Activated naive CD8-positive, alpha-beta T cell treated with anti-CD3 and anti-CD28 coated beads, Interleukin-2, amount 10 ng/mL, durations not matched to agents 7 days and 5 days (primary cell): Measurements from ENCODE around the gene CCSER1. TPM values are rescaled to one million over a fixed set of nuclear protein-coding genes. Genes with fewer than 3 reads are reported as not detected.
"Not testable (repeated sequence)": the region's sequence is repeated elsewhere in the genome, so short reads cannot be mapped to it uniquely, and the experiment has no call there.

Experiments used
- ATAC-seq: fragments of 150-1000 bp; cut with Tn5 transposase; one replicate; pipeline ENCODE4 v1.10.0; 2021; ENCODE audit warnings: low read depth, moderate library complexity
- POLR2A ChIA-PET: fragments of 350-600 bp; sonication (Branson Sonifier 250); formaldehyde crosslinking; loops from one replicate; lab custom pipeline; 2021; ENCODE audit warnings: antibody characterized with exemption; lab: Charles Lee
- DNase-seq: peaks from one replicate; pipeline ENCODE4 v3.0.0; 2021
- H3K27ac Mint-ChIP-seq: one replicate; pipeline ENCODE4 v1.8.0; 2022; ENCODE audit warnings: mild to moderate bottlenecking, mixed read lengths
- H3K27me3 Mint-ChIP-seq: one replicate; pipeline ENCODE4 v1.8.0; 2022; ENCODE audit warnings: mild to moderate bottlenecking, moderate library complexity, mixed read lengths
- H3K36me3 Mint-ChIP-seq: one replicate; pipeline ENCODE4 v1.8.0; 2021; ENCODE audit warnings: mild to moderate bottlenecking, mixed read lengths
- H3K4me1 Mint-ChIP-seq: one replicate; pipeline ENCODE4 v1.8.0; 2021; ENCODE audit warnings: mixed read lengths
- H3K4me3 Mint-ChIP-seq: one replicate; pipeline ENCODE4 v1.8.0; 2022; ENCODE audit warnings: mild to moderate bottlenecking, moderate library complexity, mixed read lengths
- H3K9me3 Mint-ChIP-seq: one replicate; pipeline ENCODE4 v1.8.0; 2021; ENCODE audit warnings: mixed read lengths
- total RNA-seq, 2 experiments: library from RNA; stranded (reverse); gene quantifications; one replicate each; pipeline ENCODE4 v1.2.3, GENCODE V29; 2021

CCSER1 gene
- total RNA-seq, 2 experiments from 2014 or later, result 0.64 TPM; not detected in 1

GRCh38 chr4:91325495-91325894 lies 1198.3 kb downstream of the CCSER1 start:
- Mint-ChIP-seq H3K9me3 (peaks cover 4% of the 10 kb centered on the region), H3K4me1 (no peaks in the 10 kb centered on the region), H3K4me3 (no peak overlapping the region), H3K27ac (no peak overlapping the region), H3K27me3 (no peaks in the 10 kb centered on the region), H3K36me3 (no peaks in the 10 kb centered on the region)
- ATAC-seq (no peak), DNase-seq (no peak)
- POLR2A ChIA-PET, result no interaction called here

GRCh38 chr4:91326167-91326566 lies 1199.0 kb downstream of the CCSER1 start:
- H3K27me3 Mint-ChIP-seq, H3K9me3 Mint-ChIP-seq, DNase-seq, H3K4me1 Mint-ChIP-seq, H3K36me3 Mint-ChIP-seq, H3K4me3 Mint-ChIP-seq, ATAC-seq, H3K27ac Mint-ChIP-seq, POLR2A ChIA-PET: not testable (repeated sequence)

DNA sequence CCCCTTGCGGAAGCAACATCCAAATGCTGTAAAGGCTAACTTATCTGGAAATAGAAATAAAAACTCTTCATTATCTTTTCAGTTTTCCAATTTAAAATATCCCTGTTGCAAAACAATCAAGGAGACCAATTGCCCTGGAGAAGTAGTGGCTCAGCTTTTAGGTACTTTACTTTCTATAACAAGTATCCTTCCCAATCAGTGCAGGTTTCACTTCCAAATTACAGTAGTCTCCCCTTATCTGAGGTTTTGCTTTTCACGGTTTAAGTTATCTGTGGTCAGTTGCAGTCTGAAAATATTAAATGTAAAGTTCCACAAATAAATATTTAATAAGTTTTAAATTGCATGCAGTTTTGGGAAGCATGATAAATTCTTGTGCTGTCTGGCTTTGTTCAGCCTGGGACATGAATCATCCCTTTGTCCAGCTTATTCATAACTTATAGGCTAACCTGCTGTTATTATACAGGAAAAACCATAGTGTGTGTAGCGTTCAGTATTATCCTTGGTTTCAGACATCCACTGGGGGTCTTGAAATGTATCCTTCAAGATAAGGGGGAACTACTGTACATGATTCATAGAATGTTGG lies 1203.5 kb downstream of the CCSER1 start:
- no peak overlapping the region for H3K27ac Mint-ChIP-seq
- ATAC-seq, result no peak
- POLR2A ChIA-PET, result no interaction called here
- no peak for DNase-seq
- H3K4me1 Mint-ChIP-seq, result no peaks in the 10 kb centered on the region
- peaks cover 2% of the 10 kb centered on the region for H3K9me3 Mint-ChIP-seq
- H3K27me3 Mint-ChIP-seq, result no peaks in the 10 kb centered on the region
- no peak overlapping the region for H3K4me3 Mint-ChIP-seq
- no peaks in the 10 kb centered on the region for H3K36me3 Mint-ChIP-seq

GRCh38 chr4:91340822-91341221 lies 1213.6 kb downstream of the CCSER1 start:
- Mint-ChIP-seq H3K4me3 (no peak overlapping the region), H3K27ac (no peak overlapping the region), H3K36me3 (no peaks in the 10 kb centered on the region), H3K9me3 (peaks cover 2% of the 10 kb centered on the region), H3K27me3 (no peaks in the 10 kb centered on the region), H3K4me1 (no peaks in the 10 kb centered on the region)
- no peak for DNase-seq
- POLR2A ChIA-PET, result no interaction called here
- ATAC-seq, result no peak

DNA sequence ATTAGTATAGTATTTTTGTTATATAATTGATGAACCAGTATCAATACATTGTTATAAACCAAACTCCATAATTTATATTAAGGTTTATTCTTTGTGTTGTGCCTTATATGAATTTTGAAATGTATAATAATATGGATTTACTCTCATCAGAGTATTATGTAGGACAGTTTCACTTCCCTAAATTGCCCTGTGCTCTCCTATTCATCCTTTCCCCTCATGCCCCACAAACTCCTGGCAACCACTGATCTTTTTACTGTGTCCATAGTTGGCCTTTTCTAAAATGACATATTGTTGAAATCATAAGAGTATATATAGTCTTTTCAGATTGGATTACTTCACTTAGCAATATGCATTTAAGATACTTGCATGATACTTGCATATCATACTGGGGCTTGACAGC lies 1218.4 kb downstream of the CCSER1 start:
- no peaks in the 10 kb centered on the region for H3K36me3 Mint-ChIP-seq
- POLR2A ChIA-PET, result no interaction called here
- no peaks in the 10 kb centered on the region for H3K4me1 Mint-ChIP-seq
- ATAC-seq (no peak), DNase-seq (no peak)
- H3K9me3 Mint-ChIP-seq, result peaks cover 5% of the 10 kb centered on the region
- H3K27me3 Mint-ChIP-seq, result no peaks in the 10 kb centered on the region
- no peak overlapping the region for H3K27ac Mint-ChIP-seq
- H3K4me3 Mint-ChIP-seq, result no peak overlapping the region

GRCh38 chr4:91356496-91356895 lies 1229.3 kb downstream of the CCSER1 start:
- ATAC-seq, POLR2A ChIA-PET, H3K4me1 Mint-ChIP-seq, H3K27ac Mint-ChIP-seq, H3K9me3 Mint-ChIP-seq, H3K36me3 Mint-ChIP-seq, DNase-seq, H3K4me3 Mint-ChIP-seq, H3K27me3 Mint-ChIP-seq: not testable (repeated sequence)

DNA sequence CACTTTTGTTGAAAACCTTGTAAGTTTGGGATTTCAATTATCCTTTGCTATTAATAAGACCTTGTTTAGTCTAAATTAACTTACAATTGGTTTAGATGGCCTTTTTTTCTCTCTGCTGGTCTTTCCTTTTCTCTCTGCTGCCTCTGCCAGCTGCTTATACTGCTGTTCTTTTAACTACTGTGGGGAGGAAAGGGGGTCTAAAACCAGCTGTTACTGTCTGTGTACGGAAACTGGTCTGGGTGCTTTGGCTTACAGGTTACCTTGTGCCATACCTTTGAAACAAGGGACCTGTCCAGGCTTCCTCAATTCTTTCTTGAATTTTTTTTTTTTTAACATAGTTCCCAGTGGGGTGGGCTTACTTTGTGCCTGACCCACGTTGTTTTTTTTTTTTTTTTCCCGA lies 1230.8 kb downstream of the CCSER1 start:
- DNase-seq, H3K9me3 Mint-ChIP-seq, H3K36me3 Mint-ChIP-seq, H3K4me1 Mint-ChIP-seq, POLR2A ChIA-PET, ATAC-seq, H3K4me3 Mint-ChIP-seq, H3K27me3 Mint-ChIP-seq, H3K27ac Mint-ChIP-seq: not testable (repeated sequence)

DNA sequence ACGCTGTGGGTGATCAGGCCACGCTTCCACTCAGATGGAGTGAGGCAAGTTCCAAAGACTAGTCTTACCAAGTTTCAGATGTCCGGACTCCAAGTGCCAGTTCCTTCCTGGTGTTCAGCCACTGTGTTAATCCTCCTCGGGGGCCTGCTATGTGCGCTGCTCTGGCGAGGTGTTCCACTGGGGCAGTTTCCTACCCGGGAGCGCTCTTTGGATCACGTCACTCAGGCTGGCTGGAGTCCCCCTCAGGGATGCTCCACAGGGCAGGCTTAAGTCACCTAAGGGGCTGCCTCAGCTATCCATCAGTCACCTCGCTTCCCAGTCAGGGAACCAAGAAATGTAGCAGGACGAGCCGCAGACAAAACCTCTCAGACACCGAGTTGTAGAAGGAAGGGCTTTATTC lies 1231.4 kb downstream of the CCSER1 start:
- H3K36me3 Mint-ChIP-seq, H3K4me3 Mint-ChIP-seq, POLR2A ChIA-PET, H3K27ac Mint-ChIP-seq, H3K27me3 Mint-ChIP-seq, H3K9me3 Mint-ChIP-seq, DNase-seq, H3K4me1 Mint-ChIP-seq, ATAC-seq: not testable (repeated sequence)

GRCh38 chr4:91359041-91360031 lies 1232.1 kb downstream of the CCSER1 start:
- no peak for ATAC-seq
- no peaks in the 10 kb centered on the region for H3K4me1 Mint-ChIP-seq

GRCh38 chr4:91362125-91362524 lies 1234.9 kb downstream of the CCSER1 start:
- POLR2A ChIA-PET, result no interaction called here
- Mint-ChIP-seq H3K27me3 (no peaks in the 10 kb centered on the region), H3K27ac (no peak overlapping the region)

More at GRCh38 chr4:91359041-91360031, 1232.1 kb downstream of the CCSER1 start:
- DNase-seq, result no peak
- Mint-ChIP-seq H3K27ac (no peak overlapping the region), H3K4me3 (no peak overlapping the region), H3K36me3 (no peaks in the 10 kb centered on the region), H3K9me3 (no peaks in the 10 kb centered on the region), H3K27me3 (no peaks in the 10 kb centered on the region)
- POLR2A ChIA-PET, result no interaction called here

GRCh38 chr4:91366554-91366953 lies 1239.4 kb downstream of the CCSER1 start:
- POLR2A ChIA-PET, result no interaction called here
- no peak for DNase-seq
- no peaks in the 10 kb centered on the region for H3K27me3 Mint-ChIP-seq
- no peak for ATAC-seq
- no peak overlapping the region for H3K27ac Mint-ChIP-seq
- H3K4me1 Mint-ChIP-seq, result no peaks in the 10 kb centered on the region
- peaks cover 4% of the 10 kb centered on the region for H3K9me3 Mint-ChIP-seq
- H3K4me3 Mint-ChIP-seq, result no peak overlapping the region
- no peaks in the 10 kb centered on the region for H3K36me3 Mint-ChIP-seq

More at GRCh38 chr4:91362125-91362524, 1234.9 kb downstream of the CCSER1 start:
- no peak overlapping the region for H3K4me3 Mint-ChIP-seq
- no peak for DNase-seq
- no peaks in the 10 kb centered on the region for H3K4me1 Mint-ChIP-seq
- H3K9me3 Mint-ChIP-seq, result no peaks in the 10 kb centered on the region
- no peaks in the 10 kb centered on the region for H3K36me3 Mint-ChIP-seq
- ATAC-seq, result no peak

DNA sequence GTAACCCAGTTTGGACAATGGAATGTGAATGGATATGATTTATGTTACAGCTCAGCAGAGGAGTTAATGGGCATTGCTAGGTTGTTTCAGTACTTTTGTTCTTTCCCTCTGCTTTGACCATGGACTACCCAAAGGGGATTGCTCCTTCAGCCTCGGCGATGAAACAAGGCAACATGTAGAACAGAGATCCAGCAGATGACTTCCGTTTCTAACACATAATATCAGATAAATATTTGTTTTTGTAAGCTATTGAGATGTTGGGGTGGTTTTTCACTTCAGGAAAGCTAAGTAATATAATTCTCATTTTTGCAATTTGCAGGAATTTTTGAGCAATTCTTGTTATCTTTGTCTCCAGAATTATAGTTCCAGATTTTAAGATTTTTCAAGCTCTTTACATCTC lies 1241.9 kb downstream of the CCSER1 start:
- H3K27ac Mint-ChIP-seq, result no peak overlapping the region
- H3K9me3 Mint-ChIP-seq, result peaks cover 4% of the 10 kb centered on the region
- POLR2A ChIA-PET, result no interaction called here
- no peaks in the 10 kb centered on the region for H3K36me3 Mint-ChIP-seq
- DNase-seq, result no peak
- ATAC-seq, result no peak
- no peak overlapping the region for H3K4me3 Mint-ChIP-seq
- no peaks in the 10 kb centered on the region for H3K27me3 Mint-ChIP-seq
- H3K4me1 Mint-ChIP-seq, result no peaks in the 10 kb centered on the region

GRCh38 chr4:91373546-91373945 lies 1246.4 kb downstream of the CCSER1 start:
- no peak overlapping the region for H3K27ac Mint-ChIP-seq
- no peaks in the 10 kb centered on the region for H3K27me3 Mint-ChIP-seq
- DNase-seq (no peak), ATAC-seq (no peak)
- peaks cover 5% of the 10 kb centered on the region for H3K9me3 Mint-ChIP-seq
- H3K4me3 Mint-ChIP-seq, result no peak overlapping the region
- H3K4me1 Mint-ChIP-seq, result no peaks in the 10 kb centered on the region
- H3K36me3 Mint-ChIP-seq, result no peaks in the 10 kb centered on the region
- POLR2A ChIA-PET, result no interaction called here

- H3K4me1 Mint-ChIP-seq, H3K27ac Mint-ChIP-seq, H3K9me3 Mint-ChIP-seq, ATAC-seq, POLR2A ChIA-PET, H3K4me3 Mint-ChIP-seq, H3K36me3 Mint-ChIP-seq, DNase-seq, H3K27me3 Mint-ChIP-seq: not testable (repeated sequence)
These were observed 1278.2 kb downstream of the CCSER1 start for GRCh38 chr4:91405431-91405830.
